OCI-M2 (cell line): Measurements from ENCODE around the gene FBXW10B.
"Not testable (repeated sequence)": the region's sequence is repeated elsewhere in the genome, so short reads cannot be mapped to it uniquely, and the experiment has no call there.

Experiments used
- DNase-seq: peaks from one replicate; lab custom pipeline; 2025; ENCODE audit not compliant: unreplicated experiment; lab: John Stamatoyannopoulos, UW

FBXW10B gene

GRCh38 chr17:15630930-15631453 is 11.5 kb upstream of the FBXW10B start:
- not testable (repeated sequence) for DNase-seq

GRCh38 chr17:15629991-15630390 is 10.5 kb upstream of the FBXW10B start:
- DNase-seq = not testable (repeated sequence)

- not testable (repeated sequence) for DNase-seq
Observed at GRCh38 chr17:15623661-15624209, 4.2 kb upstream of the FBXW10B start.

GRCh38 chr17:15623255-15623654 is 3.8 kb upstream of the FBXW10B start:
- DNase-seq = not testable (repeated sequence)

GRCh38 chr17:15622124-15622523 is 2.6 kb upstream of the FBXW10B start:
- DNase-seq = not testable (repeated sequence)

GRCh38 chr17:15616828-15617227 is 2.7 kb downstream of the FBXW10B start:
- not testable (repeated sequence) for DNase-seq

- DNase-seq = not testable (repeated sequence)
Observed at GRCh38 chr17:15615850-15616249, 3.7 kb downstream of the FBXW10B start.

GRCh38 chr17:15613111-15613510 is 6.4 kb downstream of the FBXW10B start:
- DNase-seq = not testable (repeated sequence)

GRCh38 chr17:15592960-15593359 is 26.5 kb downstream of the FBXW10B start:
- DNase-seq = not testable (repeated sequence)

GRCh38 chr17:15591986-15592385 is 27.5 kb downstream of the FBXW10B start:
- not testable (repeated sequence) for DNase-seq

- DNase-seq = not testable (repeated sequence)
Observed at GRCh38 chr17:15590844-15591243, 28.7 kb downstream of the FBXW10B start.

GRCh38 chr17:15589544-15590536 is 29.7 kb downstream of the FBXW10B start:
- DNase-seq = not testable (repeated sequence)

GRCh38 chr17:15588017-15588416 is 31.5 kb downstream of the FBXW10B start:
- DNase-seq = not testable (repeated sequence)

- DNase-seq = not testable (repeated sequence)
Observed at GRCh38 chr17:15583313-15583712, 36.2 kb downstream of the FBXW10B start.

GRCh38 chr17:15581462-15581861 is 38.0 kb downstream of the FBXW10B start:
- not testable (repeated sequence) for DNase-seq

- DNase-seq = not testable (repeated sequence)
Observed at GRCh38 chr17:15576848-15577247, 42.7 kb downstream of the FBXW10B start.

- DNase-seq = not testable (repeated sequence)
Observed at GRCh38 chr17:15574660-15575059, 44.8 kb downstream of the FBXW10B start.

- DNase-seq = not testable (repeated sequence)
Observed at GRCh38 chr17:15573870-15574269, 45.6 kb downstream of the FBXW10B start.
